Stimulated activated effector memory CD8-positive, alpha-beta T cell treated with anti-CD3 and anti-CD28 coated beads, Interleukin-12 subunit alpha, Interleukin-12 subunit beta, amount 100 ng/mL, for 72 hours (primary cell): ENCODE measurements around the gene MID2.

Experiments used
- ATAC-seq: fragments of 150-1000 bp; cut with Tn5 transposase; 2 replicates; pipeline ENCODE4 v1.10.0; 2021
- DNase-seq, 2 donors: peaks; one replicate each; pipeline ENCODE4 v3.0.0; 2021 to 2022; ENCODE audit warnings: low spot score in 2 of 2
- H3K27ac Mint-ChIP-seq: one replicate; pipeline ENCODE4 v1.8.0; 2022; ENCODE audit warnings: mild to moderate bottlenecking, mixed read lengths
- H3K36me3 Mint-ChIP-seq: one replicate; pipeline ENCODE4 v1.8.0; 2022; ENCODE audit warnings: mild to moderate bottlenecking, mixed read lengths
- H3K4me1 Mint-ChIP-seq: one replicate; pipeline ENCODE4 v1.8.0; 2022; ENCODE audit warnings: mixed read lengths
- H3K4me3 Mint-ChIP-seq: one replicate; pipeline ENCODE4 v1.8.0; 2022; ENCODE audit warnings: mild to moderate bottlenecking, mixed read lengths
- H3K9me3 Mint-ChIP-seq: one replicate; pipeline ENCODE4 v1.8.0; 2022; ENCODE audit warnings: mixed read lengths

The MID2 gene

DNA sequence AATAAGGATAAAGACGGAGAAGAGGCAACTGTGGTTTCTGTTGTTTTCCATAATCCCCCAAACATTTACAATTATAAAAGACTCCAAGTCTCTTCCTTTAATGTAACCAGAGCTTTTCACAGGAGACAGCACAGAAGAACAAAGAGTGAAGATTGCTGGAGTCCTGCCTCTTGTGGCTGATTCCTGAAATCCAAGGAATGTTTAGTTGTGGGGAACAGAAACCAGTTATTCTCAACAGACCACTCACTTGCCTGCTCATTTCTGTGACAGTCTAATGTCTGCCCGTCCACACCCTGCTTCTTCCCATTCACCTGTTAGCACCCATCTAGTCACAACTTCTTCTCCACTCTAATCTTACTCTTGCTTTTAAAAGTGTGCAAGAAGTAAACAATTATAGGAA is 144.4 kb downstream of the MID2 start:
- no peaks in the 10 kb centered on the region for H3K9me3 Mint-ChIP-seq
- no peaks in the 10 kb centered on the region for H3K36me3 Mint-ChIP-seq
- H3K27ac Mint-ChIP-seq, result no peak overlapping the region
- DNase-seq (no peak), ATAC-seq (no peak)
- no peak overlapping the region for H3K4me3 Mint-ChIP-seq
- no peaks in the 10 kb centered on the region for H3K4me1 Mint-ChIP-seq

DNA sequence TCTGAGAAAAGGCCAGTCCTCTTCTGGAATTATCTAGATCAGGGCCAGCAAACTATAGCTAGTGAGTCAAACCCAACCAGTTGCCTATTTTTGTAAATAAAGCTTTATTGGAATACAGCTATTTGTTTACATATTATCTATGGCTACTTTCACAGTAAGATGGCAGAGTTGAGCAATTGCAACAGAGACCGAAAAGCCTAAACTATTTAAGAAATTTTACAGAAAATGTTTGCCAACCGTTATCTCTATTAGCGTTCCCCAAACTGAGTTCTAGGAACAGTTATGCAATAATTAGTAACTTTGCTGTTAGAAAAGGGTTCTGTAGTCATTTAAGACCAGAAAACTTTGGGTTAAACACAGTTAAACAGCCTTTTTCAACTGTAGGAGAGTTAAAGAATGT is 146.0 kb downstream of the MID2 start:
- H3K36me3 Mint-ChIP-seq, result no peaks in the 10 kb centered on the region
- no peak for ATAC-seq
- no peak overlapping the region for H3K4me3 Mint-ChIP-seq
- DNase-seq, result no peak
- H3K27ac Mint-ChIP-seq, result no peak overlapping the region
- H3K9me3 Mint-ChIP-seq, result no peaks in the 10 kb centered on the region
- no peaks in the 10 kb centered on the region for H3K4me1 Mint-ChIP-seq
